Erythroblast (primary cell): ENCODE data around the gene NFKB2.

ENCODE experiments used
- GATA1 ChIP-seq: IDR thresholded peaks from 2 replicates; pipeline ENCODE4 v1.6.1; 2011; ENCODE audit warnings: low read depth, mild to moderate bottlenecking, control low read depth, low read length, moderate library complexity
- POLR2A ChIP-seq: IDR thresholded peaks from 2 replicates; pipeline ENCODE4 v1.6.1; 2011; ENCODE audit warnings: mild to moderate bottlenecking, low read length

GRCh38 chr10:102389894-102390293 lies 5.6 kb upstream of the NFKB2 start:
- no peak for TF ChIP-seq POLR2A
- no peak for TF ChIP-seq GATA1
